Aorta (tissue), 5 donors: Measurements from ENCODE around the gene HUWE1. TPM values are rescaled to one million over a fixed set of nuclear protein-coding genes. Genes with fewer than 3 reads are reported as not detected.

Source experiments
- ATAC-seq: fragments of 200-7000 bp; cut with Tn5 transposase; one replicate; pipeline ENCODE4 v1.9.1; 2022; ENCODE audit warnings: moderate library complexity; ENCODE audit not compliant: low FRiP score
- DNase-seq, 2 donors: peaks; one replicate each; pipeline ENCODE4 v3.0.0-alpha.2; 2020
- H3K27ac ChIP-seq, 2 donors: one replicate each; pipeline ENCODE4 v1.5.1; 2013; ENCODE audit warnings: low read length in 2 of 2, mild to moderate bottlenecking in 2 of 2, moderate library complexity in 2 of 2, control low read depth in 1 of 2, inconsistent platforms in 1 of 2, low read depth in 1 of 2
- H3K27me3 ChIP-seq, 2 donors: one replicate each; pipeline ENCODE4 v1.6.1; 2013; ENCODE audit warnings: control low read depth in 1 of 2, low read length in 1 of 2, mild to moderate bottlenecking in 1 of 2, moderate library complexity in 1 of 2; ENCODE audit not compliant: insufficient read depth in 2 of 2, control insufficient read depth in 1 of 2
- H3K36me3 ChIP-seq, 2 donors: one replicate each; pipeline ENCODE4 v1.6.1; 2013; ENCODE audit warnings: control low read depth in 1 of 2, low read length in 1 of 2, mild to moderate bottlenecking in 1 of 2; ENCODE audit not compliant: insufficient read depth in 2 of 2, control insufficient read depth in 1 of 2
- H3K4me1 ChIP-seq, 2 donors: one replicate each; pipeline ENCODE4 v1.6.1; 2013; ENCODE audit warnings: low read length in 2 of 2, control low read depth in 1 of 2, mild to moderate bottlenecking in 1 of 2, moderate library complexity in 1 of 2; ENCODE audit not compliant: insufficient read depth in 2 of 2, control insufficient read depth in 1 of 2
- H3K4me3 ChIP-seq, 2 donors: one replicate each; pipeline ENCODE4 v1.5.1; 2013; ENCODE audit warnings: low read length in 2 of 2, control low read depth in 1 of 2, mild to moderate bottlenecking in 1 of 2
- H3K9me3 ChIP-seq: one replicate; pipeline ENCODE4 v1.6.1; 2013; ENCODE audit warnings: mild to moderate bottlenecking, low read length; ENCODE audit not compliant: control insufficient read depth
- WGBS, 2 donors: extraction: QIAGEN DNeasy Blood & Tissue Kit; methylation state at CpG; one replicate each; pipeline ENCODE4 v1.1.7; 2013; 5-methylcytosine and 5-hydroxymethylcytosine counted together
- intact Hi-C, 2 donors: fragments of 100-400 bp; cut with DNase I; formaldehyde crosslinking; loops; one replicate each; pipeline versions ENCODE4 v1.14.2 to v1.15.0; 2022
- polyA plus RNA-seq, 2 donors: library from polyadenylated mRNA; stranded (reverse); fragments of 200-250 nt; gene quantifications; one replicate each; pipeline ENCODE4 v1.2.3, GENCODE V29; 2013
- total RNA-seq, 2 donors: library from RNA; stranded (reverse); fragmentation: NEBNext Ultra II Directional; extraction: Animal tissue kit (Norgen Biotek cat#: 25700); gene quantifications; one replicate each; pipeline ENCODE4 v1.2.1, GENCODE V29; 2021
- donor health status: healthy with polysubstance abuse.
- donor health status: Bipolar disorder and iron deficiency.
- donor health status: DM: no; HTN: no; CAD: no.
- donor health status: DM: no; HTN: no; CAD: no.
- donor health status: DM: yes; HTN: yes; CAD: no.

The HUWE1 gene
- total and polyA plus RNA-seq, 4 donors = 22.5 to 196 (median 110) TPM

GRCh38 chrX:53616946-53617345 lies 69.6 kb downstream of the HUWE1 start:
- H3K27me3 ChIP-seq = no peaks in the 10 kb centered on the region
- H3K27ac ChIP-seq = no peak overlapping the region
- no peaks in the 10 kb centered on the region for H3K4me1 ChIP-seq
- WGBS, 2 donors = 75 to 83% methylated on average over 6 of the region's 6 CpGs
- no peaks in the 10 kb centered on the region for H3K9me3 ChIP-seq
- no peak for DNase-seq
- no peak for ATAC-seq
- intact Hi-C loops = no loop called here
- H3K4me3 ChIP-seq = no peak overlapping the region
- H3K36me3 ChIP-seq = peaks cover 0 to 6% of the 10 kb centered on the region in 2 donors

- no peak for DNase-seq
- H3K9me3 ChIP-seq = no peaks in the 10 kb centered on the region
- 96 to 97% methylated on average over 2 of the region's 2 CpGs for WGBS, 2 donors
These were observed 80.1 kb downstream of the HUWE1 start for GRCh38 chrX:53606456-53606855.

GRCh38 chrX:53605004-53605403 lies 81.5 kb downstream of the HUWE1 start:
- Histone ChIP-seq H3K27ac (no peak overlapping the region), H3K27me3 (no peaks in the 10 kb centered on the region), H3K9me3 (no peaks in the 10 kb centered on the region), H3K4me3 (no peak overlapping the region), H3K36me3 (peaks cover 2% of the 10 kb centered on the region in 2 donors), H3K4me1 (no peaks in the 10 kb centered on the region)
- DNase-seq (no peak), ATAC-seq (no peak)
- intact Hi-C loops = no loop called here
- 42 to 52% methylated on average over 4 of the region's 4 CpGs for WGBS, 2 donors

More at GRCh38 chrX:53606456-53606855, 80.1 kb downstream of the HUWE1 start:
- peaks cover 0 to 2% of the 10 kb centered on the region in 2 donors for H3K36me3 ChIP-seq
- H3K4me3 ChIP-seq = no peak overlapping the region
- H3K4me1 ChIP-seq = no peaks in the 10 kb centered on the region
- no peak for ATAC-seq
- no peak overlapping the region for H3K27ac ChIP-seq
- H3K27me3 ChIP-seq = no peaks in the 10 kb centered on the region
- intact Hi-C loops = no loop called here

GRCh38 chrX:53599781-53600396 lies 86.6 kb downstream of the HUWE1 start:
- peaks cover 3 to 4% of the 10 kb centered on the region in 2 donors for H3K36me3 ChIP-seq
- ATAC-seq (no peak), DNase-seq (no peak)
- H3K4me3 ChIP-seq = no peak overlapping the region
- no peaks in the 10 kb centered on the region for H3K9me3 ChIP-seq
- no peaks in the 10 kb centered on the region for H3K4me1 ChIP-seq
- no peak overlapping the region for H3K27ac ChIP-seq
- 60 to 83% methylated on average over 2 of the region's 2 CpGs for WGBS, 2 donors
- H3K27me3 ChIP-seq = no peaks in the 10 kb centered on the region
- intact Hi-C loops = no loop called here

- DNase-seq (no peak), ATAC-seq (no peak)
- H3K4me1 ChIP-seq = no peaks in the 10 kb centered on the region
- intact Hi-C loops = no loop called here
- 59 to 74% methylated on average over 2 of the region's 2 CpGs for WGBS, 2 donors
- H3K27me3 ChIP-seq = no peaks in the 10 kb centered on the region
- H3K27ac ChIP-seq = no peak overlapping the region
- peaks cover 3 to 4% of the 10 kb centered on the region in 2 donors for H3K36me3 ChIP-seq
- H3K9me3 ChIP-seq = no peaks in the 10 kb centered on the region
- no peak overlapping the region for H3K4me3 ChIP-seq
These were observed 88.3 kb downstream of the HUWE1 start for GRCh38 chrX:53598169-53598568.

GRCh38 chrX:53595266-53595810 lies 91.2 kb downstream of the HUWE1 start:
- ATAC-seq (no peak), DNase-seq (no peak)
- no peaks in the 10 kb centered on the region for H3K27me3 ChIP-seq
- intact Hi-C loops = no loop called here
- H3K4me1 ChIP-seq = no peaks in the 10 kb centered on the region
- H3K36me3 ChIP-seq = peaks cover 3 to 10% of the 10 kb centered on the region in 2 donors
- 79 to 85% methylated on average over 7 of the region's 7 CpGs for WGBS, 2 donors
- no peak overlapping the region for H3K27ac ChIP-seq
- no peaks in the 10 kb centered on the region for H3K9me3 ChIP-seq
- no peak overlapping the region for H3K4me3 ChIP-seq

GRCh38 chrX:53594354-53594753 lies 92.2 kb downstream of the HUWE1 start:
- intact Hi-C loops = no loop called here
- Histone ChIP-seq H3K4me1 (no peaks in the 10 kb centered on the region), H3K4me3 (no peak overlapping the region), H3K36me3 (peaks cover 0 to 14% of the 10 kb centered on the region in 2 donors), H3K9me3 (no peaks in the 10 kb centered on the region), H3K27ac (no peak overlapping the region), H3K27me3 (no peaks in the 10 kb centered on the region)
- DNase-seq (no peak), ATAC-seq (no peak)
- WGBS, 2 donors = 79 to 81% methylated on average over 1 of the region's 1 CpG

GRCh38 chrX:53587795-53588420 lies 98.6 kb downstream of the HUWE1 start:
- Histone ChIP-seq H3K27ac (no peak overlapping the region), H3K4me3 (no peak overlapping the region), H3K27me3 (no peaks in the 10 kb centered on the region), H3K4me1 (no peaks in the 10 kb centered on the region), H3K9me3 (no peaks in the 10 kb centered on the region), H3K36me3 (peaks cover 0 to 14% of the 10 kb centered on the region in 2 donors)
- no peak for DNase-seq
- no peak for ATAC-seq
- 80 to 89% methylated on average over 5 of the region's 5 CpGs for WGBS, 2 donors
- intact Hi-C loops = no loop called here

GRCh38 chrX:53584891-53585290 lies 101.6 kb downstream of the HUWE1 start:
- no peak overlapping the region for H3K27ac ChIP-seq
- H3K36me3 ChIP-seq = peaks cover 0 to 8% of the 10 kb centered on the region in 2 donors
- WGBS, 2 donors = 91 to 94% methylated on average over 9 of the region's 9 CpGs

More at GRCh38 chrX:53584891-53585290, 101.6 kb downstream of the HUWE1 start:
- H3K9me3 ChIP-seq = no peaks in the 10 kb centered on the region
- intact Hi-C loops = no loop called here
- H3K27me3 ChIP-seq = no peaks in the 10 kb centered on the region
- no peak for ATAC-seq
- H3K4me3 ChIP-seq = no peak overlapping the region
- no peak for DNase-seq
- no peaks in the 10 kb centered on the region for H3K4me1 ChIP-seq
